ENCODE results near the gene ARSH.
"Not testable (repeated sequence)": the region's sequence is repeated elsewhere in the genome, so short reads cannot be mapped to it uniquely, and the experiment has no call there.

ARSH gene

GRCh38 chrX:2978639-2979038, 27.7 kb upstream of the ARSH start:
- H3K9ac ChIP-seq (ENCODE audit: low read depth, low read length); H3K4me1 ChIP-seq (ENCODE audit: insufficient read depth, low read length); H3K9me3 ChIP-seq (ENCODE audit: control insufficient read depth, insufficient read depth, low read length); H3K36me3 ChIP-seq (ENCODE audit: insufficient read depth, low read length): not testable (repeated sequence)

DNA sequence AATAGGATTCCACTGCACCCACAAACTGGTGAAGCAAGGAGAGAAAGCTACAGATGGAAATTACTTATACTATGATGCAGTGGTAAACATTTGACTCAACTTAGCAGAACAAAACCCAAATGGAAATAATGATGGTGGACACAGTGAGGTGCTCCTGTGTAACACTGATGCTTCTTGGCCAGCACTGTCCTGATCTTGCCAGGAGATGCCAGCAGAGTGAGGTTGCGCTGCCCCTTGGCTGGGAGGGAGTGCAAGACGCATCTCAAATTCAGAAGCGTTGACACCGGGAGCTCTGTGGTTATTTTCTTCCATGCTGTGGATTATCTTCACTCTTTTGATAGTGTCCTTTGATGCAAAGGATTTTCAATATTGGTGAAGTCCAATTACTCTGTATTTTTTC, 22.0 kb upstream of the ARSH start:
- H3K9me3 ChIP-seq (ENCODE audit: control insufficient read depth, insufficient read depth, low read length) = peaks cover 5% of the 10 kb centered on the region
- H3K36me3 ChIP-seq (ENCODE audit: insufficient read depth, low read length) = no peaks in the 10 kb centered on the region; the same call in 1 of the 2 replicates
- no peaks in the 10 kb centered on the region for H3K4me1 ChIP-seq (ENCODE audit: insufficient read depth, low read length)
- no peak overlapping the region for H3K9ac ChIP-seq (ENCODE audit: low read depth, low read length)

DNA sequence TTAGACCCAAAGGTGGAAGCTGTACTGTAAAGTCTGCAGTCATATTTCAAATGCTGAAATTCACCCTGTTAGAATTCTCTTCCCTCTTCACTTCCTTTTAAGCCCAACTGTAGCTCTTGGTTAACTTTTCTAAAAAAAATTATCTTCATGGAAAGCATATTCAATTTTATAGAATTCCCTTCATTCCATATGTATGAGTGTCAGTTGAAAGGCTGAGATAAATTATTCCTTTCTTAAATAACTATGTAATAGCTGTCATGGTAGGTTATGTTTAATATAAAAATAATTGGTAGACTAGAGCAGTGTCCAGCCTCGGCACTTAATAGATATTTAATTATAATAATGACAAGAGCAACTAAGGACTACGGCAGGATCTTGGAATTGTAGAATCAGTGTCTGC, 16.8 kb upstream of the ARSH start:
- Histone ChIP-seq H3K4me1 (ENCODE audit: insufficient read depth, low read length) (no peaks in the 10 kb centered on the region), H3K9ac (ENCODE audit: low read depth, low read length) (no peak overlapping the region), H3K9me3 (ENCODE audit: control insufficient read depth, insufficient read depth, low read length) (no peaks in the 10 kb centered on the region), H3K36me3 (ENCODE audit: insufficient read depth, low read length) (no peaks in the 10 kb centered on the region)

- H3K4me1 ChIP-seq (ENCODE audit: insufficient read depth, low read length) = no peaks in the 10 kb centered on the region
- H3K9ac ChIP-seq (ENCODE audit: low read depth, low read length) = no peak overlapping the region
- peaks cover 5% of the 10 kb centered on the region for H3K9me3 ChIP-seq (ENCODE audit: control insufficient read depth, insufficient read depth, low read length)
- no peaks in the 10 kb centered on the region for H3K36me3 ChIP-seq (ENCODE audit: insufficient read depth, low read length)
Observed at GRCh38 chrX:3010532-3010931, 4.2 kb downstream of the ARSH start.

DNA sequence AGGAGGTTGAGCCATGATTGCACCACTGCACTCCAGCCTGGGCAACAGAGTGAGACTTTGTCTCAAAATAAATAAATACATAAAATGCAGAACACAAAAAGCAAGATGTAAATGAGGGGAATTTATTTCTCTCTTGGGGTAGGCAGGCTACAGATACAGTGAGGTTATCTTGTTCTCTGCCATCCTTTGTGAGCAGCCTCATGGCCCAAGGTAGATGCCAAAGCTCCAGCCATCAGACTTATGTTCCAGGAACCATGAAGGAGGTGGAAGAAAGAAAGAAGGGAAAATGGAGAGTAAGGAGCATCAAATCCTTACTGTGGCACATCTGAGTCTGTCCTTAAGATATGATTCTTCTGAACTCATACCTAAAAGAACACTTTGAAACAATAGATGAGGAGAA, 11.1 kb downstream of the ARSH start:
- Histone ChIP-seq H3K9me3 (ENCODE audit: control insufficient read depth, insufficient read depth, low read length) (no peaks in the 10 kb centered on the region; the same call in 1 of the 2 replicates), H3K4me1 (ENCODE audit: insufficient read depth, low read length) (no peaks in the 10 kb centered on the region), H3K9ac (ENCODE audit: low read depth, low read length) (no peak overlapping the region), H3K36me3 (ENCODE audit: insufficient read depth, low read length) (no peaks in the 10 kb centered on the region)

DNA sequence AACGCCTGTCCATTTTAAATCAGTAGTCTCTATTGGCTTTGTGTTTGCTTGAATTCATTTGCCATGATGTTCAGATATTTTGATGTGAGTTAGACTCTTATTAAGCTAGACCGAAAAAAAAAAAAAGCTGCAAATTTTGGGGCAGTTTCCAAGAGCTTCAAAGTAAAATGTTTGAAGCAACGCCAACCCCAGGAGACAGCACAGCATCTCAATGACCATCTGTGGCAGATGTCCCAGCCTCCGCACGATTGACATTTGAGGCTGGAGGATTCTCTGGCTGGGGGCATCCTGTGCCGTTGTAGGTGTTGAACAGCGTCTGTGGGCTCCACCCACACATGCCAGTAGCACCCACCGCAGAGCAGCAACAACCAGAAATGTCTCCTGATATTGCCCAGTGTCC, 17.8 kb downstream of the ARSH start:
- no peak overlapping the region for H3K9ac ChIP-seq (ENCODE audit: low read depth, low read length)
- H3K4me1 ChIP-seq (ENCODE audit: insufficient read depth, low read length) = no peaks in the 10 kb centered on the region
- H3K9me3 ChIP-seq (ENCODE audit: control insufficient read depth, insufficient read depth, low read length) = no peaks in the 10 kb centered on the region
- H3K36me3 ChIP-seq (ENCODE audit: insufficient read depth, low read length) = no peaks in the 10 kb centered on the region

GRCh38 chrX:3026074-3026815, 19.9 kb downstream of the ARSH start:
- Histone ChIP-seq H3K9me3 (ENCODE audit: control insufficient read depth, insufficient read depth, low read length) (no peaks in the 10 kb centered on the region), H3K36me3 (ENCODE audit: insufficient read depth, low read length) (no peaks in the 10 kb centered on the region), H3K4me1 (ENCODE audit: insufficient read depth, low read length) (no peaks in the 10 kb centered on the region), H3K9ac (ENCODE audit: low read depth, low read length) (no peak overlapping the region)

GRCh38 chrX:3029129-3029528, 22.8 kb downstream of the ARSH start:
- no peak overlapping the region for H3K9ac ChIP-seq (ENCODE audit: low read depth, low read length)
- no peaks in the 10 kb centered on the region for H3K36me3 ChIP-seq (ENCODE audit: insufficient read depth, low read length)
- no peaks in the 10 kb centered on the region for H3K9me3 ChIP-seq (ENCODE audit: control insufficient read depth, insufficient read depth, low read length)
- H3K4me1 ChIP-seq (ENCODE audit: insufficient read depth, low read length) = no peaks in the 10 kb centered on the region

- Histone ChIP-seq H3K9ac (ENCODE audit: low read depth, low read length) (no peak overlapping the region), H3K4me1 (ENCODE audit: insufficient read depth, low read length) (no peaks in the 10 kb centered on the region), H3K36me3 (ENCODE audit: insufficient read depth, low read length) (no peaks in the 10 kb centered on the region), H3K9me3 (ENCODE audit: control insufficient read depth, insufficient read depth, low read length) (peaks cover 2% of the 10 kb centered on the region; the same call in 1 of the 2 replicates)
Observed at GRCh38 chrX:3037218-3037617, 30.9 kb downstream of the ARSH start.

DNA sequence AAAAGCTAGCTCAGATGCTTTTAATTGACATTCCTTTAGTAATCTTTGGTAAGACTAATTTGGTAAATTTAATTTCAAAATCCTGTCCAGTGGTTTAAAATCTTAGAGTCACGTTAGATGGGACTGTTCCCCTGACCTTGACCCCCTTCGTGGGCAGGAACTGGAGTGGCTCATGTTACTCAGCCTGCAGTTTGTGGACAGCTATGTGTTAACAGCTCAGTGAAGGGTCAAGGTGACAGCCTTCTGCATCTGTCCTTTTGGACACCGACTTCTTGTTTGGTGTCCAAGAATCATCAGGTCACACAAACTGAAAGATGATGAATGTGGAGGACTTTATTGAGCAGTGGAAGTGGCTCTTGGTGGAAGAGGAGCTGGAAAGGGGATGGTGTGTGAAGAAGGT, 37.9 kb downstream of the ARSH start:
- Histone ChIP-seq H3K4me1 (ENCODE audit: insufficient read depth, low read length) (no peaks in the 10 kb centered on the region), H3K9ac (ENCODE audit: low read depth, low read length) (no peak overlapping the region), H3K36me3 (ENCODE audit: insufficient read depth, low read length) (no peaks in the 10 kb centered on the region), H3K9me3 (ENCODE audit: control insufficient read depth, insufficient read depth, low read length) (peaks cover 11% of the 10 kb centered on the region)

DNA sequence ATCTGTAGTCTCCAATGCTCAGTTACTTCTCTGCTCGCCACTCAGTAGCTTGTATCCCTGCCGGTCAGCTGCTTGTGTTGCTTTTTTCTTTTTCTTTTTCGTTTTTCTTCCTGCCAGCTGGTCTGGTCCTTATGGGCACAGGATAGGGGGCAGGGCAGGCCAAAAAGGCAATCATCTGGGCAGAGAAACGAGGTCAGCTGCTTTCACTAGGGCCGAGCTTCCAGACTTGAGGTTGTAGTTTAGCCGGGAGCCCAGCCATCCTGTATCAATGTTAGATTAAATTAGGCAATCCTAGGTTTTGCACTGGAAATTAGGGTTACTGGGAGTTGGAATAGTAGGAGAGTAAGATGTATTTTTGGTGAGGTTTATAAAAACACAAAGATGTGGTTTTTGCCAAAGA, 38.3 kb downstream of the ARSH start:
- H3K36me3 ChIP-seq (ENCODE audit: insufficient read depth, low read length) = no peaks in the 10 kb centered on the region
- no peaks in the 10 kb centered on the region for H3K4me1 ChIP-seq (ENCODE audit: insufficient read depth, low read length)
- H3K9me3 ChIP-seq (ENCODE audit: control insufficient read depth, insufficient read depth, low read length) = peaks cover 11% of the 10 kb centered on the region
- H3K9ac ChIP-seq (ENCODE audit: low read depth, low read length) = no peak overlapping the region

DNA sequence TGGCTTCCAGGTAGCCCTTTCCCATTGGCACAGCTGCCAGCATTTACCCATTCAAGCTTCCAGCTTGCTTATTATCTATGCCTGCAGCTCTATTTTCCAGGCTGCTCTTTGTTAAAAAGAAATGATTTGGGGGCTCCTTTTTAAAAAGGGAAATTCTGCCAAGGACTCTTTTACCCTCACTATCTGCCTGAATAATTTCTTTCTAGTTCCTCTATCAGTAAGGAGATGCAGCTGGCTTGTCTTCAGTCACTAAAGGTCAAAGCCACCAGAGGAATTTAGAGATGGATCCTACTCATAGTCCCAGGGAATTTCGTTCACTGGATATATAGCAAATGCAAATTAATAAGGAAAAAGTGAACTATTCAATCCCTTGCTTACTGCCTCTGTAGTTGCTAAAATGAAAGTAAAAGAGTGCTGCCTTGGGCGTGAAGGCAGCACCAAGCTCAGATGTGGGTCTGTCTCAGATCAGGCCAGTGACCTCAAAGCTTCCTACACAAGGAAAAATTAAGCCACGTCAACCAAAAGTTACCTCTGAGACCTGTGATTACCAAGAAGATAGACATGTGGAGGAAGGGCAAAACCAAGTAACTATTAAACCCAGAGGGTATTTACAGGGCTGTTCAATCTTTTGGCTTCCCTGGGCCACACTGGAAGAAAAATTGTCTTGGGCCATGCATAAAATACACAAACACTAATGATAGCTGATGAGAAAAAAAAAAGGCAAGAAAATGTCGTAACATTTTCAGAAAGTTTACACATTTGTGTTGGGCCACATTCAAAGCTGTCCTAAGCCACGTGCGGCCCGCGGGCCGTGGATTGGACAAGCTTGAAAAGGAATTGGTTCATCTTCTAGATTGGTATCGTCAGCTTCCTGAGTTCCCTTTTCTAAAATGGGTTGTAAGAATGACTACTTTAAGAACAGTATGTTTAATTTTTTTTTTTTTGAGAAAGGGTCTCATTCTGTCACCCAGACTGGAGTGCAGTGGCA, 40.2 kb downstream of the ARSH start:
- Histone ChIP-seq H3K9me3 (ENCODE audit: control insufficient read depth, insufficient read depth, low read length) (peaks cover 9% of the 10 kb centered on the region), H3K9ac (ENCODE audit: low read depth, low read length) (no peak overlapping the region), H3K36me3 (ENCODE audit: insufficient read depth, low read length) (no peaks in the 10 kb centered on the region)

DNA sequence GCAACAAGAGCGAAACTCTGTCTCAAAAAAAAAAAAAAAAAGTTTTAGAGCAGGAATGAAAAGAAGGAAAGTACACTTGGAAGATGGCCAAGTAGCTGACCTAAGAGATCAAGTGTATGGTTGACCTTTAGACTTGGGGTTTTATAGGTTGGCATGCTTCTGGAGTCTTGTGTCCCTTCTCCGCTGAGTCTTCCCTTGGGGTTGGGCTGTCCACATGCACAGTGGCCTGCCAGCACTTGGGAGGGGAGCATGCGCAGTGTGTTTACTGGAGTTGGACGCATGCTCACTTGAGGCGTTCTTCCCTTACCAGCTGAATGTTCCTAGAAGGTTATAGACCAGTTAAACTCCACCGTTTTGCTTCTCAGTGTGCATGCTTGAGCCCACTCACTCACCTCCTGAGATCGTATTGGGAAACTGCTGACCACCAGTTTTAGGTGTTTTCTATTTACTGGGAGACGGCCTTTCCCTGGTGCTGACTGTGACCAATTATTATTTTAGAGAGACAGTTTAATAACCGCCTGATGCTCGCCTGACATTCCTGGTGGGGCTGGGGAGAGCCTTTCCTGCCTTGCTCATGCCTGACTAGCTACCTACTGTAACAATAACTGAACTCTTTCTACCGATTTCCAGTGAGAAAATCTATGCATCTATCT, 44.3 kb downstream of the ARSH start:
- H3K36me3 ChIP-seq (ENCODE audit: insufficient read depth, low read length); H3K9ac ChIP-seq (ENCODE audit: low read depth, low read length); H3K9me3 ChIP-seq (ENCODE audit: control insufficient read depth, insufficient read depth, low read length); H3K4me1 ChIP-seq (ENCODE audit: insufficient read depth, low read length): not testable (repeated sequence)

More for the DNA sequence above, 40.2 kb downstream of the ARSH start:
- H3K4me1 ChIP-seq (ENCODE audit: insufficient read depth, low read length) = no peaks in the 10 kb centered on the region

DNA sequence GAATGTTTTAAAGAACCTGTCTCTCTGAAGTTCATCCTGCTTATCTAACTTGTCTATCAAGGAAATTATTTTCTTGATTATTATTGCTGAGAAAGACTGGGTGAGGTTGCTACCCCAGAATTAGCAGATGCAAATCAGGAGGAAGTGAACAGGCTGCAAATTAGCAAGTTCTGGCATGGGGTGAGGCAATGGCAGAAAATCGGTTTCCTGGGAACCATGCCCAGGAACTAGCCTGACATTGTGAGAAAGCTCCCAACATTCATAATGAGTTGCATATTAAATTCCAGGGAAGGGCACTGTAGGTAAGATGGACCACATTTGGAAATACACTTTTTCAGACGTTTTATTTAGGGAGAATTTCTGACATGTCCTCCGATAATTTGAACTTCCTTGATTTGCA, 46.5 kb downstream of the ARSH start:
- Histone ChIP-seq H3K4me1 (ENCODE audit: insufficient read depth, low read length) (no peaks in the 10 kb centered on the region), H3K36me3 (ENCODE audit: insufficient read depth, low read length) (no peaks in the 10 kb centered on the region), H3K9ac (ENCODE audit: low read depth, low read length) (no peak overlapping the region), H3K9me3 (ENCODE audit: control insufficient read depth, insufficient read depth, low read length) (no peaks in the 10 kb centered on the region)
